GM23338 (cell line): Measurements from ENCODE around the gene RGS7. TPM values are rescaled to one million over a fixed set of nuclear protein-coding genes. Genes with fewer than 3 reads are reported as not detected.

Experiments
- ATAC-seq: fragments of 200-7000 bp; cut with Tn5 transposase; 3 replicates; pipeline ENCODE4 v1.9.1; 2020
- DNase-seq: peaks from one replicate; pipeline ENCODE4 v3.0.0-alpha.2; 2015; ENCODE audit warnings: low spot score
- H2AFZ ChIP-seq: fragments of 200-600 bp; sonication (generic); 2 replicates; pipeline ENCODE4 v1.8.0; 2016; ENCODE audit warnings: antibody characterized with exemption, mild to moderate bottlenecking, moderate library complexity
- H3F3A ChIP-seq: fragments of 200-600 bp; sonication (generic); replicated peaks from 2 replicates; pipeline ENCODE4 v1.8.0; 2017; ENCODE audit warnings: antibody characterized with exemption, mixed run types, low read depth
- H3K27ac ChIP-seq: fragments of 200-600 bp; sonication (generic); 2 replicates; pipeline ENCODE4 v1.6.1; 2016; ENCODE audit warnings: low read depth
- H3K27me3 ChIP-seq: fragments of 200-600 bp; sonication (generic); 2 replicates; pipeline ENCODE4 v1.8.0; 2016; ENCODE audit warnings: mild to moderate bottlenecking, mixed run types, moderate library complexity; ENCODE audit not compliant: insufficient read depth
- H3K36me3 ChIP-seq: fragments of 200-600 bp; sonication (generic); 2 replicates; pipeline ENCODE4 v1.8.0; 2016; ENCODE audit warnings: mild to moderate bottlenecking; ENCODE audit not compliant: insufficient read depth
- H3K4me1 ChIP-seq: fragments of 200-600 bp; sonication (generic); 2 replicates; pipeline ENCODE4 v1.8.0; 2016; ENCODE audit warnings: mild to moderate bottlenecking, moderate library complexity; ENCODE audit not compliant: insufficient read depth
- H3K4me2 ChIP-seq: fragments of 200-600 bp; sonication (generic); 2 replicates; pipeline ENCODE4 v1.7.1; 2017; ENCODE audit warnings: mixed run types
- H3K4me3 ChIP-seq: fragments of 200-600 bp; sonication (generic); 2 replicates; pipeline ENCODE4 v1.6.1; 2016; ENCODE audit warnings: mixed run types
- H3K79me2 ChIP-seq: fragments of 200-600 bp; sonication (generic); replicated peaks from 2 replicates; pipeline ENCODE4 v1.8.0; 2017; ENCODE audit warnings: mild to moderate bottlenecking; ENCODE audit not compliant: insufficient read depth
- H3K9me2 ChIP-seq: fragments of 200-600 bp; sonication (generic); 2 replicates; pipeline ENCODE4 v1.8.0; 2017; ENCODE audit not compliant: insufficient read depth
- H4K20me1 ChIP-seq: fragments of 200-600 bp; sonication (generic); replicated peaks from 2 replicates; pipeline ENCODE4 v1.8.0; 2017; ENCODE audit warnings: mild to moderate bottlenecking; ENCODE audit not compliant: insufficient read depth
- H3K27ac Mint-ChIP-seq: 2 replicates; pipeline ENCODE4 v1.8.0; 2020; ENCODE audit warnings: inconsistent platforms, mild to moderate bottlenecking, moderate library complexity, mixed read lengths
- H3K27me3 Mint-ChIP-seq: 3 replicates; pipeline ENCODE4 v1.8.0; 2022; ENCODE audit warnings: low read depth, mild to moderate bottlenecking, moderate library complexity, mixed read lengths, inconsistent platforms; ENCODE audit not compliant: insufficient read depth, poor library complexity
- H3K36me3 Mint-ChIP-seq: 3 replicates; pipeline ENCODE4 v1.8.0; 2021; ENCODE audit warnings: low read depth, mild to moderate bottlenecking, inconsistent platforms, moderate library complexity, mixed read lengths
- H3K4me1 Mint-ChIP-seq: 3 replicates; pipeline ENCODE4 v1.8.0; 2020; ENCODE audit warnings: mild to moderate bottlenecking, inconsistent platforms, mixed read lengths
- H3K4me3 Mint-ChIP-seq: 3 replicates; pipeline ENCODE4 v1.8.0; 2021; ENCODE audit warnings: moderate library complexity, mild to moderate bottlenecking, inconsistent platforms, mixed read lengths
- H3K9me3 Mint-ChIP-seq: 3 replicates; pipeline ENCODE4 v1.8.0; 2020; ENCODE audit warnings: moderate library complexity, mild to moderate bottlenecking, inconsistent platforms, mixed read lengths
- CREB1 ChIP-seq: fragments of 250-450 bp; sonication (Bioruptor Pico); IDR thresholded peaks from 2 replicates; pipeline ENCODE4 v1.5.0; 2020; ENCODE audit warnings: low read depth, mild to moderate bottlenecking, moderate library complexity
- JUNB ChIP-seq: IDR thresholded peaks from one replicate; pipeline ENCODE4 v1.6.1; 2016; ENCODE audit warnings: antibody characterized with exemption; ENCODE audit not compliant: unreplicated experiment
- ZNF114 ChIP-seq: fragments of 250-450 bp; sonication (Bioruptor Pico); IDR thresholded peaks from 2 replicates; pipeline ENCODE4 v1.5.0; 2020; ENCODE audit warnings: mild to moderate bottlenecking, moderate library complexity
- ZNF331 ChIP-seq: fragments of 250-450 bp; sonication (Bioruptor Pico); IDR thresholded peaks from 2 replicates; pipeline ENCODE4 v1.5.0; 2020; ENCODE audit warnings: low read depth, mild to moderate bottlenecking, moderate library complexity
- ZNF462 ChIP-seq: fragments of 250-450 bp; sonication (Bioruptor Pico); IDR thresholded peaks from 2 replicates; pipeline ENCODE4 v1.5.0; 2020; ENCODE audit warnings: mild to moderate bottlenecking, moderate library complexity
- polyA plus RNA-seq: library from polyadenylated mRNA; unstranded; fragments of >200 nt; fragmentation: Nextera tagmentation; extraction: Ambion mirVana; gene quantifications from 2 replicates; pipeline ENCODE4 v1.2.1, GENCODE V29; 2016
- total RNA-seq: library from RNA; depleted of rRNA; stranded (reverse); fragments of >200 nt; shearing (Covaris generic); gene quantifications from 2 replicates; pipeline ENCODE4 v1.2.3, GENCODE V29; 2014

RGS7 gene
- total and polyA plus RNA-seq, 2 experiments from 2014 or later, result 2.0 to 2.2 TPM

- no peak overlapping the region for H3K27ac Mint-ChIP-seq
- ATAC-seq, result no peak
- no peak overlapping the region for H2AFZ ChIP-seq
These were observed 442.5 kb downstream of the RGS7 start for GRCh38 chr1:240914506-240914905.

GRCh38 chr1:240912821-240913220 lies 444.2 kb downstream of the RGS7 start:
- no peak for TF ChIP-seq ZNF462 (CRISPR knock-in tag)
- no peak for TF ChIP-seq CREB1
- TF ChIP-seq ZNF331 (CRISPR knock-in tag), result no peak
- TF ChIP-seq ZNF114 (CRISPR knock-in tag), result no peak
- TF ChIP-seq JUNB, result no peak
- H3K27me3 ChIP-seq, result no peaks in the 10 kb centered on the region
- Mint-ChIP-seq H3K27ac (0 out of 2 replicates have a peak overlapping the region, but pooled peaks have one; percentile 46), H3K9me3 (no peaks in the 10 kb centered on the region), H3K4me1 (peaks cover 10% of the 10 kb centered on the region; the same call in 2 of the 3 replicates), H3K27me3 (peaks cover 2% of the 10 kb centered on the region), H3K4me3 (no peak overlapping the region), H3K36me3 (no peaks in the 10 kb centered on the region)
- no peak overlapping the region for H2AFZ ChIP-seq
- no peaks in the 10 kb centered on the region for H3F3A ChIP-seq
- H3K4me3 ChIP-seq, result no peak overlapping the region
- no peak for ATAC-seq
- no peaks in the 10 kb centered on the region for H3K79me2 ChIP-seq
- DNase-seq, result no peak
- no peak overlapping the region for H3K4me2 ChIP-seq
- H3K9me2 ChIP-seq, result no peaks in the 10 kb centered on the region
- H3K4me1 ChIP-seq, result 0 out of 2 replicates have a peak, but pooled peaks cover 3% of the 10 kb centered on the region
- H3K36me3 ChIP-seq, result no peaks in the 10 kb centered on the region
- no peaks in the 10 kb centered on the region for H4K20me1 ChIP-seq
- no peak overlapping the region for H3K27ac ChIP-seq

More at GRCh38 chr1:240914506-240914905, 442.5 kb downstream of the RGS7 start:
- TF ChIP-seq ZNF331 (CRISPR knock-in tag), result no peak
- Histone ChIP-seq H3K27me3 (no peaks in the 10 kb centered on the region), H3K27ac (no peak overlapping the region), H3K4me2 (no peak overlapping the region), H3K36me3 (no peaks in the 10 kb centered on the region), H3F3A (no peaks in the 10 kb centered on the region), H4K20me1 (no peaks in the 10 kb centered on the region), H3K4me3 (no peak overlapping the region), H3K79me2 (no peaks in the 10 kb centered on the region), H3K9me2 (no peaks in the 10 kb centered on the region), H3K4me1 (0 out of 2 replicates have a peak, but pooled peaks cover 3% of the 10 kb centered on the region)
- no peaks in the 10 kb centered on the region for H3K36me3 Mint-ChIP-seq
- H3K4me1 Mint-ChIP-seq, result peaks cover 10% of the 10 kb centered on the region; the same call in 2 of the 3 replicates
- H3K9me3 Mint-ChIP-seq, result no peaks in the 10 kb centered on the region
- H3K4me3 Mint-ChIP-seq, result no peak overlapping the region
- peaks cover 2% of the 10 kb centered on the region for H3K27me3 Mint-ChIP-seq
- DNase-seq, result no peak
